HG03439 (cell line): ENCODE results near the gene CLDN6.

ENCODE experiments used
- ATAC-seq: cut with Tn5 transposase; IDR thresholded peaks from one replicate; pipeline ENCODE4 v1.9.1; 2021; ENCODE audit warnings: mild to moderate bottlenecking, moderate library complexity; ENCODE audit not compliant: unreplicated experiment

The CLDN6 gene

DNA sequence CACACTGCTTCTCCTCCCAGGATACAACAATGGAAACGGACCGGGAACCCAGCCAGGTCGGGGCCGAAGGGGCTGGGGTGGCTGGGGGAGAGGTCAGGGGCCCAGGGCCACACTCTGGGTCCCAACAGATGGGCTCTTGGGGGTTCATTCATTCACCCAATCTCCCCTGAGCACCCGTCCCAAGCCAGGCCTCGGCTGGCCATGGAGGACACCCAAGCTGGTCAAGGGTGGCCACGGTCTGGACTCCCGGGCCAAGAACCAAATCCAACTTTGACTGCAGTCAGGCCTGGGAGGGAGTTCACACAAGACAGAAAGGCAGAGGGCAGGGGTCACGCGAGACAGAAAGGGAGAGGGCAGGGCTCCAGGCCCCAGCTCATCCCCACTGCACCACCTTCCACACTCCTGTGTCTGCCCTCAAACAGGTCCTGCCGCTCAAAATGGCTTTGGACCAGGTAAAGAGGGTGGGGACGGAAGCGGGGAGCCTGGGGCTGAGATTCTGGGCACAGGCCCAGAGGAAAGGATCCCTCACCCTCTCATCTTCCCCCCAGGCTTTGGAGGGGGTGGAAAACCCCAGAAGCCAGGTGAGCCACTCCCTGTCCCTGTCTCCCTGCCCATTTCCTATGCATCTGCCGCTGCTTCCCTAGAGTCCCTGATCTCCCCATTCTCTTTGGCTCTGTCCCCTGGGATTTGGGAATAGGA is 25.5 kb downstream of the CLDN6 start:
- no peak for ATAC-seq

DNA sequence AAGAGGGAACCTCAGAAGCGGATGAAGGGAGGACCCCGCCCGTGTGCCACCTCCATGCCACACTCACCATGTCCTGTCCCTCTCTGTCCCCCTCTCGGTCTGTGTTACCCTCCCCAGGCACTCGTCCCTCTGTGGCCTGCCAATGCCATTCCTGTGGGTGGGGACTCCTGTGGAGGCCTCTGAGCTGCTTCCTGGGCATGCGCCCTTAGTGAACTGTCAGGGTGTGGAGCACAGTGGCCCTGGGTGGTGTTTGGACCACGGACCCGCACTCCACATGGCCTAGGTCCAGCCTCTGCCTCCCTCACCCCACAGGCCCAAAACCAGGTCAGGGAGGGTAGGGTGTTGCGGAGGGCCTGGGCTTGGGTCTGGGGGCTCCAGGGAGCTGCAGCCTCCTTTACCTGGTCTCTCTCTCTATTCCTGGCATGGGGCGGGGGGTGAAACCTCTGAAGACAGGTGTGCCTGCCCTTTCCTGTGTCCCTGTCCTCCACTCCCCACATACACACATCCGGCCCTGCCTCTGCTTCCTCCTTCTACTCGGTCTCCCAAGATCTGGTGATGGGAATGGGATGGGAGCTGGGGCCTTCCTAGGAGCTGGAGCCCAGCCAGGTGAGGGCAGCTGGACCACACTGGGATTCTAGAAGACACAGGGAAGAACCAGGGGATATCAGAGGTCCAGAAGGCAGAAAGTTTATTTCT is 26.3 kb downstream of the CLDN6 start:
- ATAC-seq: no peak

DNA sequence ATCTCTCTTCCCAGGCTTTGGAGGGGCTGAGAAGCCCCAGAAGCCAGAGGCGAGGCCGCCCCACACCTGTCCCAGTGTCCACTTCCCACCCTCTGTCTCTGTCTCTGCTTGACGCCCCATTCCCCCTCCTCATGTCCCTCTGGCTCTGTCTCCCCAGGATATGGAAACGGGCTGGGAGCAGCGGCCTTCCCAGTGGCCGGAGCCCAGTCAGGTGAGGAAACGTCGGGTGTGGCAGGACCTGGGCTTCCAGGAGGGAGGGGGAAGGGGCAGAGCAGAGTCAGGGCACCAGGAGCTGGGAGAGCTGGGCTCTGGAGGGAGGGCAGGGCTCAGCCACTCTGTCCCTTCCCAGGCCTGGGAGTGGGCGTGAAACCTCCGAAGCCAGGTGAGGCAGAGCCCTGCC is 27.1 kb downstream of the CLDN6 start:
- ATAC-seq: no peak

DNA sequence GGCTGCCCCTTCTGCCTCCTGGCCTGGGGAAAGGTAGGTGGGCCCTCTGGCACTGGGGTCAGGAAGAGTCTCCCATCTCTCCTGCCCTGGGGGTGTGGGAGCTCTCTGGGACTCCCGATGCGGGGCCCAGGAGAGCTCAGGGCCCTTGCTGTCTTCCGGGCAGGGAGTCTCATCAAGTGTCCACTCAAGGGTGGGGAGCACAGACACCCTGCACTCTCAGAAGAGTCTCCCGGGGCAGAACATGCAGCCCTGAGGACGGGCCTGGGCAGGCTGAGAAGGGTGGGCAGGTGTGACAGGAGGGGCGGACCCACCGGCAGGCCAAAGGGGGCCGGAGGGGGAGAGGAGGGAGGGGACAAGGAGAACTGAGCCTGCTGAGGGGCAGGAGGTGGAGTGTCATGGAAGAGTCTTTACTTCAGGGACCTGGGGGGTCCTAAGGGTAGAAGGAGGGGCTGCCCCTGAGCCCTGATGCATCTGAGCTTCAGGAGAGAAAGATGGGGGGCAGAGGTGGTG is 29.3 kb downstream of the CLDN6 start:
- ATAC-seq: no peak

DNA sequence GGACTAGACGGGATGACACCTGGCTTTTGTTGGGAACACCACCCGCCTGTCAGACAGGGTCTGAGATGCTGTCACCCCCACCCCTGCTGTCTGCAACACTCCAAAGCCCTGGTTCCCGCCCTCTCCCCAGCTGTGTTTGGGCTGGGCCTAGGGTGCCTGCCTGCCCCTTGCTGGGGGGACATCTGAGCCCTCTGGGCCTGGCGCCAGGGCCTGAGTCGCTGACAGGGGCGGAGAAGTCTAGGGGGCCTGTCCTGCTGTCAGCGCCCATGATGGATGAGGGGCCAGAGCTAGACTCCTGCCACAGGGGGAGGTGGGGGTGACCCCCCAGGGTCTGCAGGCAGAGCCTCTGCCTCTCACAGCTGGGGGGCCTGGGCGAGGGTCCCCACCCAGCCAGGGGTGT is 30.1 kb downstream of the CLDN6 start:
- ATAC-seq: no peak

DNA sequence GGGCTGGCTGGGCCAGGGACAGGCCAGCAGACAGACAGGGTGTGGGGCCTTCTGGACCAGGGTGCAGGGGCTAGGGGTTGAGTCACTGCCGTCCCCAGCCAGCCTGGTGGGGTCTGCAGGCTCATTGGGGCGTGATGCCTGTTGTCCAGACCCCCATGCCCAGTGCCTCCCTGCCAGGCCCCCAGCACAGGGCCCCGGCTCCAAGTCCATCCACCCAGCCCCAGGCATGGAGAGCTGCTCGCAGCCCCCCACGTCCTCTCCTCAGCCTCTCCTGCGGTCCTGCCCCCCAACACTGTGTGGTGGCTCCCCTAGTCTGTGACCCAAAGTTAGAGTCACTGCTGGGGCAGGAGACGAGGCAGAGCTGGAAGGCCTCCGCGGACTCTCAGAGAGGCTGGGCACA is 30.7 kb downstream of the CLDN6 start:
- ATAC-seq: no peak

DNA sequence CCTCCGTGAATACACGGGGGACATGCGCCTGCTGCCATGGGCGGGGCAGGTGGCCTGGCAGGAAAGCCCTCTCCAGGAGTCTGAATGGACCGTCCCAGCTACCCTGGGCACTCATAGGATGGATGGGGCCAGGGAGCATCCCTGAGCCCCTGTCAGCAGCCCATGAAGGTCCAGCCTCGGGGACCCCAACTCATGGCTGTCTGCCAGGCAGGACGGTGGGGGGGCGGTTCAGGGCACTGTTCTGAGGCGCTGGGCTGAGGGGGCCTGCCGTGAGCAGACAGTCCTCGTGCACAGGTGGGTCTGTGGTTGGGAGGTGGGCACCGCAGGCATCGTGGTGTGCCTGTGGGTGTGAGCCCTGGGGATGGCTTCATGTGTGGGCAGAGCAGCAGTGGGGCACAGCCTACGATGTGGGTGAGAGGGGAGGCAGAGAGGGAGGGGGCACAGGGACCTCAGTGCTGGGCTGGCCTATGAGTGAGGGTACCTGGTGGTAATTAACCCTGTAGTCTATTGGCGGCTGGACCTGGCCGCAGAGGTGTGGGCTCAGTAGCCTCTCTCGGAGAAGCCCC is 31.3 kb downstream of the CLDN6 start:
- no peak for ATAC-seq

DNA sequence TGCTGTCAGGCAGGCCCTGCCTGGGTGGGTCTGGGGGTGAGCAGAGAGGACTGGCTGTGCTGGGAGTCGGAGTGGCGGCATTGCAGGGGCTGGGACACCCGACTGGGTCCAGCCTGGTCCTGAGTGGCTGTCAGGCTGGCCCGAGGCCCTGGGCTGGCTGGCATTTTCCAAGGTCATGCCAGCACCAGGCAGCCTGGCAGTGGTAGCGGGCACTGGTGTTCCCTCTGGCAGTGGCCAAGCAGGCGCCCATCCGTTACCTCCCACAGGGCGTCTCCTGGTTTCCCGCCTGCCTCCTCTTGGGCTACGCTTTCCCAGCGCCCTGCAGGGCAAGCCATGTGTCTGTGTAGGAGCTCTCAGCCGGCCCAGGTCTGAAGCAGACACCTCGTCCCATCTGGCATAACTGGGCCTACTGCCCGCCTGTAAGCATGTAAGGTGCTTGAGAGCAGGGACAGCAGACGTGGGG is 32.1 kb downstream of the CLDN6 start:
- no peak for ATAC-seq

DNA sequence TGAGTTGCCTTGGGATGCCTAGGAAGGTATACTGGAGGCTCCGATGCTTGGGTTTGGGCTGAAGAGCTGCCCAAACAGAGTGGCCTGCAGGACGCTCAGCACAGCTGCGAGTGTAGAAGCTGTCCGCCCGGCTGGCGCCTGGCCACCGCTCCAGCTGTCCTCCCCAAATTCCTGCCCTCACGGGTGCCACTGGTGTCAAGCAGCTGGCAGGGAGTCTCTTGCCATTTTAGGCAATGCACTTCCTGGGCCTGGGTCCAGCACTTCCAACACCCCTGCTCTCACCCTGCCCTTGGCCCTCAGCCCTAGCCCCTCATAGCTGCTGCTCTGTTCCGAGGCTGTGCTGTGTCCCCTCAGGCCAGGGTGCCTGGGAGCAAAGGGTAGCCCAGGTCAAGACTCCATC is 32.5 kb downstream of the CLDN6 start:
- no peak for ATAC-seq

DNA sequence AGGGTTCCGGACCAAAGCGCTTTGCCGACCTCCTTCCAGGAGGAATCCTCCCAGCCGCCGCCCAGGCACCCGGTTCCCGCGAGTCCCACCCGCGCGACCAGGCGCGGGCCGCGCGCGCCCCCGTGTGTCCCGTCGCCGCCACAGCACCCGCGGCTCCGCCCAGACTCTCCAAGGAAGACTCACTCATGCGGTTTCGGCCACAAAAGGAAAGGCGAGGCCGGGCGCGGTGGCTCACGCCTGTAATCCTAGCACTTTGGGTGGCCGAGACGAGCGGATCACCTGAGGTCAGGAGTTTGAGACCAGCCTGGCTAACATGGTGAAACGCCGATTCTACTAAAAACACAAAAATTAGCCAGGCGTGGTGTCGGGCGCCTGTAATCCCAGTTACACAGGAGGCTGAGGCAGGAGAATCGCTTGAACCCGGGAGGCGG is 34.3 kb downstream of the CLDN6 start:
- peak; percentile 42 for ATAC-seq

DNA sequence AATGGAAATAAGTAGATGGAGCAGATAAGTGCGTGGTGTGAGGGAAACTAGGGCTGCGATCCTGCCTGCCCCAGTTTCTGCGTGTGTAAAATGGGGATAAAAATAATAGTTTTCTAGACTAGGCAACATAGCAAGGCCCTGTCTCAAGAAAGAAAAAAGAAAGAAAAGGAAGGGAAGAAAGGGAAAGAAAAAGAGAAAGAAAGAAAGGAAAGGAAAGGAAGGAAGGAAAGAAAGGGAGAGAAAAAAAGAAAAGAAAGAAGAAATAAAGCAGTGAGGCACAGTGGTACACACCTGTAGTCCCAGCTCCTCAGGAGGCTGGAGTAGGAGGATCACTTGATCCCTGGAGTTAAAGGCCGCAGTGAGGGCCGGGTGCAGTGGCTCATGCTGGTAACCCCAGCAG is 35.6 kb downstream of the CLDN6 start:
- ATAC-seq: no peak

DNA sequence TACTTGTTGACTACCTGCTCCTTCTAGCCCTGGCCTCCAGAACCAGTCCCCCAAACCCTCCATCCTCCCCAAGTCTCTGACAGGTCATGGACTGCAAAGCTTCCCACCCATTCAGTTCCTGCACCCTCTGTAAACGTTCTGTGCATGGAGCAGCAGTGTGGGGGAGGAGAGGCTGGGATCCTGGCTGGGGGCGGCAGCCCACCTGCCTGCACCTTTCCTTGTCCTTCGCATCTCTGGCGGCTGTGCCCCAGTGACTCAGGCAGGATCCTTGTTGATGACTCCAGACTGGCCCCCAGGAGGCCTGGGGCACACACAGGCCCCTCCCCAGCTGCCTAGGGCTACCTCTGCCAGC is 36.1 kb downstream of the CLDN6 start:
- ATAC-seq: no peak

DNA sequence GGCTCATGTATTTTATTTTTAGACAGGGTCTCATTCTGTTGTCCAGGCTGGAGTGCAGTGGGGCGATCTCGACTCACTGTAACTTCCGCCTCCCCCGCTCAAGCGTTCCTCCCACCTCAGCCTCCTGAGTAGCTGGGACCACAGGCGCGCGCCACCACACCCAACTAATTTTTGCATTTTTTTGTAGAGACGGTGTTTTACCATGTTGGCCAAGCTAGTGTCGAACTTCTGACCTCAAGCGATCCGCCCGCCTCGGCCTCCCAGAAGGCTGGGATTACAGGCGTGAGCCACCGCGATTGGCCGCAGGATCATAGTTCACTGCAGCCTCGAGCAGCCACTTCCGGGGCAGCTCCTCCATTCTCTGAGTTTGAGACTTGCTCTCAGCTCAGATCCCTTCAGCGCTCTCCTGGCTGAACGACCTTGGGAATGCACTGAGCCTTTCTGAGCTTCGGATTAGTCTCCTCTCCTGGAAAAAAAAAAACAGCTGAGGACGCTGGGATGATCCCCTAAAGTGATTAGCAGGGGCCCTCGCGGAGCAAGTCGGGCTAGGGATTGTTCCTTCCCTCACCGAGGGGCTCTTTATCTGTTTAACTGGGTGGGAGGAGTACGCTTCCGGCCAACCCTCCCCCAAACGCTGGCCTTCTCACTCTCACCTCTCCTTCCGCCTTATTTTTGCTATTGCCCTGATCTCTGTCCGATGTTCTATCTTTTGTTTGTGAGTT is 36.6 kb downstream of the CLDN6 start:
- no peak for ATAC-seq

DNA sequence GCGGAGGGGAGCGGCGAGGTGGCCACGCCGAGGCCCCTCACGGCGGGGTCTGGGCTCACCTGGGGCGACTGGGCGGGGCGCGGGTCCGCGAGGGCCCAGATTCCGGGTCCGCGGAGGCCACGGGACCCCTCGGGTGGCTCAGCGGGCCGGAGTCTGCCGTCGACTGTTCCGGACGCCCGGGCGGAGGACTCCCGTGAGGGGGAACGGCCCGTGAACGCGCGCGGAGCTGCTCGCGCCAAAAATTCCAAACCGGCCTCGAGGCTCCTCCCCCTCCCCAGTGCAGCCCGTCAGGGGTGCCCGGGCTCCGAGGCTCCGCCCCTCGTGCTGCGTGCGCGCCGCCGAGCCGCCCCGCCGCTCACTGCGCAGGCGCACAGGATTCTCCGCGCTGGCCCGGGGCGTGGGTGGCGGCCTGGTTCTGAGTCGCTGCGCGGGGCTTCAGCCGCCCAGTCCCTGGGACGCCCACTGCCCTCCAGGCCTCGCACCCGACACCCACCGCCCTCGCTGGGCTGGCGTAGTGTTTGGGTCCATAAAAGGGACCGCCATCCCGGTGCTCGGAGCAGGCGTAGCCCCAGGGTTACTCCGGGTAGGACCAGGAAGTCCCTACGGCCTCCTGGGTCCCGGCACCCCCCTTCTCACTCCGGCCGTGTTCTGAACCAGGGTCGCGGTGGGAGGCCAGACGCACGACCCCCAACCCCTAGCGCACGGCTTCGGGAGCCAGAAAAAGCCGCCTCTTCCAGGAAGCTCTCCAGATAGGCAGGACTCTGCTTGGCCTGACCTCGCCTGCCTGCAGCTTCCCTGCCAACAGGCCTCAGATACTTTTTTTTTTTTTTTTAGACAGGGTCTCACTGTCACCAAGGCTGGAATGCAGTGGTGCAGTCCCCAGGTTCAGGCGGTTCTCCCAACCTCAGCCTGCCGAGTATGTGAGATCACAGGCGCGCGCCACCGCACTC is 37.5 kb downstream of the CLDN6 start, which contains the start of gene PKMYT1:
Gene PKMYT1, minus strand, starts transcription at position 220 of the 950 bp plus-strand sequence. CDS start 789 bp downstream, outside the sequence.
- peak; percentile 50 for ATAC-seq

DNA sequence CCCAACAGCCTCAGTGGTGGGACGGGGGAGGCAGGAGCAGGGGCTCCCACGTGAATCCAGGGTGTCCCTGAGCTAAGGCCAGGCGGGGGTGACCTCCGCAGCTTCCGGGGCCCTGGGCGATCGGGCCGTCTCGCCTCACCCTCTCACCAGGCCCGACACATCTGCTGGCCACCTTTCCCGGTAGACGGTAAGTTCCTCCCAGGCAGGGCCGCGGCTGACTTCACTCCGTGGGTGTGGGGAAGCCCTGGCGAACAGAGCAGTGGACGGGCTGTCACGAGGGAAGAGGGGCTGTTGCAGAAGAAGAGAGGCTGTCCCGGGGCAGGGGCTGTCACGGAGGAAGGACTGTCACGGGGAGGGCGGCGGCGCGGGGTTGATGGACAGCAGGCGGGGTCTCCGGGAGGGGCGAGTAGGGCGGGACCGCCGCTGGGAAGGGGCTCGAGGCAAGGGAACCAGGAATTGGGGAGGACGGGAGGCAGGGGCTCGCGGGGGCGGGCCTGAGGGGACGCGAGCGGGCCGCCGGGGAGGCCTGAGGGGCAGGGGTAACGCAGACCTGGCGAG is 38.2 kb downstream of the CLDN6 start:
- no peak for ATAC-seq

DNA sequence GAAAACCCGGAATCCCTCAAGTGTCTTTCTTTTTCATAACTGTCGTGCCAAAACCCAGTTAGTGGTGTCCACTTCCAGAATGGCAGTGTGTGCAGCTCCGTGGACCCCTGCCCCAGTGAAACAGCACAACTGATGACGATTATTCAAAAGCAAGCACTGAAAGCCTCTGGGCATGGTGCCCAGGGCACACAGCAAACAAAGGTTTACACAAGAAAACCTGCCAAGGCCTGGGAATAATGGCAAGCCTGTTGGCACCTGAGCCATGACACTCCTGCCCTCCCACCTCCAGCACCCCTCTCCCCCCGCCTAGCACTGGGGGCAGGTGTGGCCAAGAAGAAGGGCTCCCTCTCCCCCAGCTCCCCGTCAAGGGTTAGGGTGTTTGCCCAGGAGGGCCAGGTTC is 40.5 kb downstream of the CLDN6 start:
- no peak for ATAC-seq

DNA sequence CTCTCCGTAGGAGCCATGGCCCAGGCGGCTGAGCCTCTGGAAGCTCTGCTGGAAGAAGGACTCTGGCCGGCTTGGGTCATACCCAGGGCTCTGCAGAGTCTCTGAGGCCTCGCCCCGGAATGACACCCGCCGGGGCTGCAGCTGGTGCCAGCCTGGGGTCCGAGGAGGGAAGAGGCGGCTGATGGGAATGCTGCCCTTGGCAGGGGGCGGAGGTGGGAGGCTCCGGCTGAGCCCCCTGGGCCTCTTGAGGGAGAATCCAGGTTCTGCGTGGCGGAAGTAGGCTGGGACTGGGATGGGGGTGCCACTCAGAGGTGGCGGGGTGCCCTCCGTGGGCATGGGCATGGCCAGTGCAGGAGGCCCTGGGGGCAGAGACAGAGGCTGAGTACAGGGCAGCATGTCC is 41.3 kb downstream of the CLDN6 start:
- ATAC-seq: no peak

DNA sequence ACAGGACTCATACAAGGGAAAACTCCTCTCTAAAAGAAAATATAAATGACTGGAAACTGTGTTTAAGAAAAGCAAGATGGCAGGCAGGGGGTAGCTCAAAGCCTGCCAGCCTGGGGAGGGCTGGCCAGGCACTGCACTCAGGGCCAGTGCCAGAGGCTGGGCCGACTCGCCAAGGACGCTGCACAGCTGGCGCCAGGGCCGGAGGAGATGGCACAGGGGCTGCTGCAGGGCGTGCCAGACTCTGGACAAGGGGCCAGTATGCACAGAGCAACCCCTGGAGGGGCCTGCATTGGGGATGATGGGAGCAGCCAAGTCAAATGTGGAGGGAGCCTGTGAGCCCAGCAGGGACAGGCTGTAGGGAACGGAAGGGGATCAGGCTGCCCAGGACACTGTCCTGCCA is 41.8 kb downstream of the CLDN6 start:
- no peak for ATAC-seq

DNA sequence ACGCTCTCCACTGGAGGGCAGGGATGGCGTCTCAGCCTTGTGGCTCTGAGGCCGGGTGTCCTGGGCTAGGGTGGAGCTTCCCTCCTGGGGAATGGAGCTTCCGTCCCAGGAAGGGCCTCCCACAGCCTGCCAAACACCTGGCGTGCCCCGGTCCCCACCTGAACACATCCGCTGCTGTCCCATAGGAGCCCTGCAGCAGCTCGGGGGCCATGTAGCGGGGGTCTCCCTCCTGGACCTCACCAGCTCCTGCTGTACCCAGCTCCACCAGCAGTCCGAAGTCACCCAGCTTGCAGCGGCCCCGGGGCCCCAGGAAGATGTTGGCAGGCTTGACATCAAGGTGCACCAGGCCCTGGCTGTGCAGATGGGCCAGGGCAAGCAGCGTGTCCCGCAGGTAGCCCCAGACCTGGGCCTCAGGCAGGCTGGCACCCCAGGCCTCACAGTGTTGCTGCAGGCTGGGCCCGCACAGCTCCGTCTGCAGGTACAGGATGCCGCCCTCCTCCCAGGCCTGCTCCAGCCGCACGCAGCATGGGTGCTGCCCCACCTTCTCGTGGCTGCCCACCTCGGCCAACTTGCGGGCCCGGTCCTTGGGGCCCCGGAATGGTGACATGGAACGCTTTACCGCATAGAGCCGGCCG is 42.7 kb downstream of the CLDN6 start:
- ATAC-seq: no peak
